DMS79 treated with DMSO at 0.1 percent for 48 hours (cell line): Measurements from ENCODE around the gene DCD.
"Not testable (repeated sequence)": the region's sequence is repeated elsewhere in the genome, so short reads cannot be mapped to it uniquely, and the experiment has no call there.

Source experiments
- DNase-seq: peaks from one replicate; lab custom pipeline; 2025; lab: John Stamatoyannopoulos, UW

Gene DCD

GRCh38 chr12:54648265-54648664 lies at the start of gene DCD:
DCD (minus strand) TSS chr12:54648365; CDS start chr12:54648303, 62 bp downstream.
- no peak for DNase-seq

- no peak for DNase-seq
Measured at GRCh38 chr12:54697851-54698250, 49.7 kb upstream of the DCD start.

- no peak for DNase-seq
Measured at GRCh38 chr12:54692353-54692752, 44.2 kb upstream of the DCD start.

GRCh38 chr12:54689984-54690383 lies 41.8 kb upstream of the DCD start:
- no peak for DNase-seq

GRCh38 chr12:54689034-54689372 lies 40.8 kb upstream of the DCD start:
- no peak for DNase-seq

GRCh38 chr12:54688309-54689033 lies 40.3 kb upstream of the DCD start:
- DNase-seq = no peak

GRCh38 chr12:54684636-54685630 lies 36.8 kb upstream of the DCD start:
- DNase-seq = no peak

- DNase-seq = no peak
Measured at GRCh38 chr12:54683398-54683797, 35.2 kb upstream of the DCD start.

GRCh38 chr12:54682674-54683073 lies 34.5 kb upstream of the DCD start:
- DNase-seq = no peak

- no peak for DNase-seq
Measured at GRCh38 chr12:54680374-54680773, 32.2 kb upstream of the DCD start.

- DNase-seq = no peak
Measured at GRCh38 chr12:54678131-54678530, 30.0 kb upstream of the DCD start.

- no peak for DNase-seq
Measured at GRCh38 chr12:54667945-54668344, 19.8 kb upstream of the DCD start.

GRCh38 chr12:54666008-54666407 lies 17.8 kb upstream of the DCD start:
- DNase-seq = no peak

GRCh38 chr12:54665022-54665635 lies 17.0 kb upstream of the DCD start:
- DNase-seq = not testable (repeated sequence)

GRCh38 chr12:54663603-54664002 lies 15.4 kb upstream of the DCD start:
- no peak for DNase-seq

- no peak for DNase-seq
Measured at GRCh38 chr12:54662026-54662425, 13.9 kb upstream of the DCD start.

GRCh38 chr12:54661048-54661447 lies 12.9 kb upstream of the DCD start:
- DNase-seq = no peak

- no peak for DNase-seq
Measured at GRCh38 chr12:54660320-54660962, 12.3 kb upstream of the DCD start.

- DNase-seq = no peak
Measured at GRCh38 chr12:54658306-54659264, 10.4 kb upstream of the DCD start.

- DNase-seq = no peak
Measured at GRCh38 chr12:54657105-54657607, 9.0 kb upstream of the DCD start.

- DNase-seq = no peak
Measured at GRCh38 chr12:54654926-54655325, 6.8 kb upstream of the DCD start.
